Uterus (tissue), 2 donors: Measurements from ENCODE around the gene FAT1.

Experiments
- POLR2A ChIP-seq, 2 donors: fragments of 450-650 bp; IDR thresholded peaks; one replicate each; pipeline ENCODE4 v1.6.1; 2016; ENCODE audit warnings: antibody characterized with exemption in 2 of 2, mild to moderate bottlenecking in 1 of 2, moderate library complexity in 1 of 2
- TF ChIP-seq, protein P1 (sequence below), 4 experiments: fragments of 200-600 bp in 2 of 4; fragments of 450-650 bp in 2 of 4; sonication (generic) in 2 of 4; IDR thresholded peaks; one replicate each; pipeline ENCODE4 v1.5.1; 2016 to 2019; ENCODE audit warnings: antibody characterized with exemption in 4 of 4, mild to moderate bottlenecking in 2 of 4, moderate library complexity in 1 of 4

DNA sequence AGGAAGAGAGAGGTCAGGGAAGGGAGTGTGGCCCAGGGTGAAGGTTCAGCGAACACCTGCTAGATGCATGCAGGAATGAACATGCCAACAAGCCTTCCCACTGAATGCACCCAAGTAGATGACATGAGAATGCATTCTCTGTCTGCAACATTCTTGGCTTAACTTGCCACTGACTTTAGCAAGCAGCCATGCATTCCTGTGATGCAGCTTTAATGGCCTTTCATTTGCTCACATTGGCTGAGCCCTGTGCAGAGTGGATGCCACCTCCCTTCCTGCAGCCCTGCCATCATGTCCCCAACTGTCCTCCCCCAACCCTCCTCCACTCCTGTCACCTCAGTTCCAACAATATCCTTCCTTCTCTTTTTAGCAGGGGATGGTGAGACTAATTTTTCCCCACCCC lies 143.0 kb downstream of the FAT1 start:
- TF ChIP-seq POLR2A (IDR thresholded peaks at IDR 0.05) = no peak
- TF ChIP-seq, protein P1, sequence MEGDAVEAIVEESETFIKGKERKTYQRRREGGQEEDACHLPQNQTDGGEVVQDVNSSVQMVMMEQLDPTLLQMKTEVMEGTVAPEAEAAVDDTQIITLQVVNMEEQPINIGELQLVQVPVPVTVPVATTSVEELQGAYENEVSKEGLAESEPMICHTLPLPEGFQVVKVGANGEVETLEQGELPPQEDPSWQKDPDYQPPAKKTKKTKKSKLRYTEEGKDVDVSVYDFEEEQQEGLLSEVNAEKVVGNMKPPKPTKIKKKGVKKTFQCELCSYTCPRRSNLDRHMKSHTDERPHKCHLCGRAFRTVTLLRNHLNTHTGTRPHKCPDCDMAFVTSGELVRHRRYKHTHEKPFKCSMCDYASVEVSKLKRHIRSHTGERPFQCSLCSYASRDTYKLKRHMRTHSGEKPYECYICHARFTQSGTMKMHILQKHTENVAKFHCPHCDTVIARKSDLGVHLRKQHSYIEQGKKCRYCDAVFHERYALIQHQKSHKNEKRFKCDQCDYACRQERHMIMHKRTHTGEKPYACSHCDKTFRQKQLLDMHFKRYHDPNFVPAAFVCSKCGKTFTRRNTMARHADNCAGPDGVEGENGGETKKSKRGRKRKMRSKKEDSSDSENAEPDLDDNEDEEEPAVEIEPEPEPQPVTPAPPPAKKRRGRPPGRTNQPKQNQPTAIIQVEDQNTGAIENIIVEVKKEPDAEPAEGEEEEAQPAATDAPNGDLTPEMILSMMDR (IDR thresholded peaks at IDR 0.05) = no peak
